Stomach smooth muscle (tissue), 2 donors: ENCODE data around the gene A1BG.
"Not testable (repeated sequence)": the region's sequence is repeated elsewhere in the genome, so short reads cannot be mapped to it uniquely, and the experiment has no call there.

Experiments
- H3K27ac ChIP-seq: one replicate; pipeline ENCODE4 v1.7.0; 2013; ENCODE audit warnings: mild to moderate bottlenecking, low read length, inconsistent platforms
- H3K27me3 ChIP-seq, 2 donors: one replicate each; pipeline ENCODE4 v1.7.0; 2013; ENCODE audit warnings: low read length in 2 of 2; ENCODE audit not compliant: insufficient read depth in 2 of 2, control insufficient read depth in 1 of 2
- H3K36me3 ChIP-seq, 2 donors: one replicate each; pipeline ENCODE4 v1.7.0; 2013; ENCODE audit warnings: low read length in 2 of 2; ENCODE audit not compliant: control insufficient read depth in 2 of 2, insufficient read depth in 2 of 2
- H3K4me1 ChIP-seq: one replicate; pipeline ENCODE4 v1.7.0; 2013; ENCODE audit warnings: low read length; ENCODE audit not compliant: control insufficient read depth, insufficient read depth
- H3K4me3 ChIP-seq, 2 donors: one replicate each; pipeline ENCODE4 v1.7.0; 2013; ENCODE audit warnings: low read length in 2 of 2
- H3K9ac ChIP-seq, 2 donors: one replicate each; pipeline ENCODE4 v1.7.0; 2013; ENCODE audit warnings: low read length in 2 of 2, mild to moderate bottlenecking in 1 of 2
- H3K9me3 ChIP-seq, 2 donors: one replicate each; pipeline ENCODE4 v1.7.0; 2013; ENCODE audit warnings: low read length in 2 of 2; ENCODE audit not compliant: control insufficient read depth in 2 of 2
- donor health status: healthy.
- donor health status: Pancreatic carcinoma.

Gene A1BG

GRCh38 chr19:58355215-58355796 is 2.0 kb upstream of the A1BG start:
- H3K4me1 ChIP-seq: peaks cover 11% of the 10 kb centered on the region
- H3K36me3 ChIP-seq: no peaks in the 10 kb centered on the region
- H3K27ac ChIP-seq: no peak overlapping the region
- no peak overlapping the region for H3K9ac ChIP-seq
- H3K4me3 ChIP-seq: no peak overlapping the region
- H3K9me3 ChIP-seq: no peaks in the 10 kb centered on the region
- peaks cover 49 to 67% of the 10 kb centered on the region in 2 donors for H3K27me3 ChIP-seq

GRCh38 chr19:58354478-58355030 is 1.3 kb upstream of the A1BG start:
- Histone ChIP-seq H3K9me3 (no peaks in the 10 kb centered on the region), H3K4me1 (peaks cover 16% of the 10 kb centered on the region), H3K27me3 (peaks cover 52 to 75% of the 10 kb centered on the region in 2 donors), H3K9ac (no peak overlapping the region), H3K4me3 (no peak overlapping the region), H3K36me3 (no peaks in the 10 kb centered on the region), H3K27ac (no peak overlapping the region)

- Histone ChIP-seq H3K27me3 (peaks cover 54 to 75% of the 10 kb centered on the region in 2 donors), H3K4me3 (no peak overlapping the region)
Measured at GRCh38 chr19:58353717-58354477, 605 bp upstream of the A1BG start.

GRCh38 chr19:58351990-58352755 is 1.1 kb downstream of the A1BG start:
- Histone ChIP-seq H3K36me3 (no peaks in the 10 kb centered on the region), H3K27me3 (peaks cover 56 to 79% of the 10 kb centered on the region in 2 donors), H3K9ac (no peak overlapping the region), H3K27ac (no peak overlapping the region), H3K9me3 (no peaks in the 10 kb centered on the region), H3K4me3 (no peak overlapping the region), H3K4me1 (peaks cover 16% of the 10 kb centered on the region)

More at GRCh38 chr19:58353717-58354477, 605 bp upstream of the A1BG start:
- no peak overlapping the region for H3K27ac ChIP-seq
- H3K9ac ChIP-seq: no peak overlapping the region
- H3K4me1 ChIP-seq: peaks cover 16% of the 10 kb centered on the region
- H3K36me3 ChIP-seq: no peaks in the 10 kb centered on the region
- H3K9me3 ChIP-seq: no peaks in the 10 kb centered on the region

GRCh38 chr19:58351558-58351878 is 1.8 kb downstream of the A1BG start:
- H3K36me3 ChIP-seq: no peaks in the 10 kb centered on the region
- no peaks in the 10 kb centered on the region for H3K9me3 ChIP-seq
- H3K27ac ChIP-seq: no peak overlapping the region
- peaks cover 11% of the 10 kb centered on the region for H3K4me1 ChIP-seq
- no peak overlapping the region for H3K4me3 ChIP-seq
- H3K27me3 ChIP-seq: peaks cover 56 to 77% of the 10 kb centered on the region in 2 donors
- no peak overlapping the region for H3K9ac ChIP-seq

GRCh38 chr19:58350871-58351557 is 2.3 kb downstream of the A1BG start:
- H3K4me3 ChIP-seq: no peak overlapping the region
- no peaks in the 10 kb centered on the region for H3K36me3 ChIP-seq
- no peak overlapping the region for H3K27ac ChIP-seq
- H3K27me3 ChIP-seq: peaks cover 56 to 72% of the 10 kb centered on the region in 2 donors
- H3K9me3 ChIP-seq: no peaks in the 10 kb centered on the region
- no peak overlapping the region for H3K9ac ChIP-seq
- peaks cover 8% of the 10 kb centered on the region for H3K4me1 ChIP-seq

- Histone ChIP-seq H3K9ac (no peak overlapping the region), H3K4me3 (peak overlapping the region in 1 of 2 donors; percentile 29), H3K4me1 (peaks cover 8% of the 10 kb centered on the region), H3K27ac (no peak overlapping the region), H3K9me3 (no peaks in the 10 kb centered on the region), H3K36me3 (no peaks in the 10 kb centered on the region), H3K27me3 (peaks cover 52 to 64% of the 10 kb centered on the region in 2 donors)
Measured at GRCh38 chr19:58350001-58350861, 3.1 kb downstream of the A1BG start.

- no peak overlapping the region for H3K27ac ChIP-seq
- H3K9ac ChIP-seq: no peak overlapping the region
- H3K36me3 ChIP-seq: no peaks in the 10 kb centered on the region
- no peak overlapping the region for H3K4me3 ChIP-seq
- H3K9me3 ChIP-seq: no peaks in the 10 kb centered on the region
- peaks cover 8% of the 10 kb centered on the region for H3K4me1 ChIP-seq
- peaks cover 45 to 62% of the 10 kb centered on the region in 2 donors for H3K27me3 ChIP-seq
Measured at GRCh38 chr19:58349590-58349989, 3.7 kb downstream of the A1BG start.

GRCh38 chr19:58348080-58348479 is 5.2 kb downstream of the A1BG start:
- H3K27me3 ChIP-seq: peaks cover 34 to 49% of the 10 kb centered on the region in 2 donors
- peak overlapping the region in 1 of 2 donors; percentile 20 for H3K9ac ChIP-seq
- H3K9me3 ChIP-seq, H3K36me3 ChIP-seq, H3K27ac ChIP-seq, H3K4me1 ChIP-seq: not testable (repeated sequence)
- peak overlapping the region in 1 of 2 donors; percentile 49 for H3K4me3 ChIP-seq
